NCI-H526 (cell line): Measurements from ENCODE around the gene MARVELD1.
A peak's percentile ranks its signal among the peaks of the same experiment; 100 is the strongest.

Source experiments
- DNase-seq, 2 experiments: peaks; one replicate each; lab custom pipeline; 2025; lab: John Stamatoyannopoulos, UW

MARVELD1 gene

DNA sequence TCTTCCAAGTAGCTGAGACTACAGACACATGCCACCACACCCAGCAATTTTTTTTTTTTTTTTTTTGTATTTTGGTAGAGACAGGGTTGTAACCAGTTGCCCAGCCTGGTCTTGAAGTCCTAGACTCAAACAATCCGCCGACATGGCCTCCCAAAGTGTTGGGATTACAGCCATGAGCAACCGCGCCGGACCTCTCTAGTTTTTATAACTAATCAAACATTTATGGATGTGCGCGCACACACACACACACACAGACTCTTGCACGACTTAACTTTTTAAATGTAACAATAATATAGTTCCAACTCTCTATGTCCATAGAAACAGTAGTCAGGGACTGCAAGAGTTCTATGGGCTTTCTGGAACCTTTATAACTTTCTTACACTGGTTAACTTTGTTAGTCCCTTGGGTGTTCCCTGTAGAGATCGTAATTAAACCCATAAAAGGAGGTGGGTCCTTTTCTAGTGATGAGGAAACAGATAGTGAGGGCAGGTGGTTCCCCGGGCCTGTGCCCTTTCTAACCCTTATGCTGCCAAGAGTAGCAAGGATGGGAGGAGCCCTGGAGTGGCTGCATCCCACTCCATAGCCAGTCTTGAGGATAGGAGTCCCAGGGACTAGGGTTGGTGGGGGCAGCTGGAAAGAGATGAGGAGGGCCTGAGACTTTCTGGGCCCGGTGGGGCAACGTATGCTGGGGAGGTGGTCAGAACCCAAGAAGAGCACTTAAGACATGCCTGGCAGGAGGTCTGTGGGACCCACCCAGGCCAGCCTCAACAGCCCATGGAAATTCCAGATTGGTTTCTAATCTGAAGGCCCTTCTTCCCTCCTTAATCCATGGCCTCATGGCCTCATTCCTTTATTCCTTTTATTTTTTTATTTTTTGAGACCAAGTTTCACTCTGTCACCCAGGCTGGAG is 8.6 kb downstream of the MARVELD1 start:
- DNase-seq: no peak

DNA sequence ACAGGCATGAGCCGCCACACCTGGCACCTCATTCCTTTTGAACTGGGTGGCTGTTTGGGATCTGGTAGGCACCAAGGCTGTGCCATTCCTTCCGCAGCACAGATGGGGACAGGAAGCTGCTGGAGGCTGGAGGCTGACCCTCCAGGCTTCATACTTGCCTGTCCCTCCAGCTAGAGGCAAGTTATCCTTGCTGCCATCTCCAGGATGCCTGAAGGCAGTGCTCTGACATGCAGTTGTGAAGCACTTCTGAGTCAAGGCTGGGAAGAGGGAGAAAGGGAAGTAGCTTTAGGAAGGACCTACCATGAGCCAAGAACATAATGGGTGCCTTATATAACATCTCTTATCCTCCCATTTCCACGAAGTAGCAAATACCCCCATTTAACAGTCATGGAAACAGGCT is 9.5 kb downstream of the MARVELD1 start:
- no peak for DNase-seq

DNA sequence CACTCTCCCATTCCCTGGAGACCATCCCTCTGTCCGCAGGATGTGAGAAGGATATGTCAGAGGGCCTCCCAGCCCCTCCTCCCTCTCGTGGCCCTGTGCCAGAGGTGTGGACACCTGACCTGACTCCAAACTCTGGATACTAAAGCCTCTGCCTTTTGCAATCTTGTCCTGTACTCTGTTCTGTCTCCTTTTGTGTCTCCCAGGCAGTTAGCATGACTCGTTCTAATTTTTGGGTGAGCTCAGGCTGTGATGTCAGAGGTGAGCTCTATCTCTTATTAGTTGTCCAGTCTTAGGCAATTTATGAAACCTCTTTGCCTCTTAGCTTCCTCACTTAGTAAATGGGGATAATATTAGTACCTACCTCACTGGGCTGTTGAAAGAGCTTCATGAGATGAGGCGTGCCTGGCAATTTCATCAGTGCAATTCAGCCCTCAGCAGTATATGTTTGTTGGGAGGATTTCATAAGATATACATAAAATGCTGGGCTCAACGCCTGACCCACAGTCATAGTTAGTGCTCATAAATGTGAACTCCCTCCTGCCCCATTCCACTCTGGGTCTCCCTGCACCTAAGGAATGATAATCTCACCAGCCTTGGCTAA is 10.9 kb downstream of the MARVELD1 start:
- DNase-seq: no peak

DNA sequence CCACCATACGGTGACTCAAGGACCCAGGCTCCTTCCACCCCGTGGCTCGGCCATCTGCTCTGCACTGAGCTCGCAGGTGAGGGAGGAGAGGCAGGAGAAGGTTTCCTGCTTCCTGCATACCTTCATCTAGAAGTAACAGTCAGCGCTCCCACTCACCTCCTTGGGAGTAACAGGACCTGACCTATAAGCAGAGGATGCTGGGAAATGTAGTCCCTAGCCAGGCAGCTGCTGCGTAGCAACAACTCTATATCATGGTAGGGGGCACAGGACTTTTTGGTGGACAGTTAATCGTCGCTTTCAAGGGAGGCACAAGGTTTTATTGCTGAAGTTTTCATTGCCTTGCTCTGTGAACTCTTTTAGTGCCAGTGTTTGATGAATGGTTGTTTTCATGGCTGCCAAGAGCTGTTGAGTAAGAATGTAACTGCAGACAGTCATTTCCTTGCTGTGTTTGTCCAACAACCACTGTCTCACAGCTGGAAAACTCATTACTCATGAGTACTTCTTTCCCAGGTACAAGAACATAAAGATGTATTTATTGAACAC is 13.2 kb downstream of the MARVELD1 start:
- DNase-seq: no peak

DNA sequence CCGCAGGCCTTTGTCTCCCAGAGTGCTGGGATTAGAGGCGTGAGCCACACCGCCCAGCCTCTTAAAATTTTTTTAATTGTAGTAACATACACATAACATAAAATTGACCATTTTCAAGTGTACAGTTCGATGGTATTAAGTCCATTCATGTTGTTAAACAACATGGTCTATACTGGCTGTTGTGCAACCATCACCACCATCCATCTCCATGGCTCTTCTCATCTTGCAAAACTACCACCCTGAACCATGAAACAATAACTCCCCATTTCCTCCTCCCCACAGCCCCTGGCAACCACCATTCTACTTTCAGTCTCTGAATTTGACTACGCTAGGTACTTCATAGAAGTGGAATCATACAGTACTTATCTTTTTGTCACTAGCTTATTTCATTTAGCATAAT is 15.5 kb downstream of the MARVELD1 start:
- DNase-seq: no peak

DNA sequence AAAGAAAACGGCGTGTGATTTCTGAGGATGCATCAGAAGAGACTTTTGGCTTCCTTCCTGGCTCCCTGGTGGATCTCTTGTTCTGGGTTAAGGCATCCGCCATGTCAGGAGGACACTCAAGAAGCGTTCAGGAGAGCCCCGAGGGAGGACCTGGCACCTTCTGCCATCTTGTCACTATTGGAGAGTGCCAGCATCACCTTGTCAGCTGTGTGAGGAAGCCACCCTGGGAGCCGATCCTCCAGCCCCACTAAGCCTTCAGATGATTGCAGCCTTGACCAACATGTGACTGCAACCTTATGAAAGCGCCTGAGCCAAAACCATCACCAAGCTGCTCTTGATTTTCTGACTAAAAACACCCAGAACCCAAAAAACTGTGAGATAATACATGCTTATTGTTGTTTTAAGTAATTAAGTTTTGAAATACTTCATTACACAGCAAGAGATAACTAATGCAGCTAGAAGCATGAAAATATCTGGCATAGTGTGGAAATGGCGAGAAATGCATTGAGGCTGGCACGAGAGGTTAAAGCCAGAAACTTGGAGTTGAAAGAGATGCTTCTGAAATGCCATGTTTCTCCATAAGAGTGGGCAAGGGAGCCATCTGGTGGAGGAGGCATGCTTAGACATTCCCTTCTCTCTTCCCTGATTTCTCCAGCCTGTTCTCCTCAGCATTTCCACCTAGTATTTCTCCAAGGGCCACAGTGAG is 18.0 kb downstream of the MARVELD1 start:
- peak; percentile 30 to 71 for DNase-seq

DNA sequence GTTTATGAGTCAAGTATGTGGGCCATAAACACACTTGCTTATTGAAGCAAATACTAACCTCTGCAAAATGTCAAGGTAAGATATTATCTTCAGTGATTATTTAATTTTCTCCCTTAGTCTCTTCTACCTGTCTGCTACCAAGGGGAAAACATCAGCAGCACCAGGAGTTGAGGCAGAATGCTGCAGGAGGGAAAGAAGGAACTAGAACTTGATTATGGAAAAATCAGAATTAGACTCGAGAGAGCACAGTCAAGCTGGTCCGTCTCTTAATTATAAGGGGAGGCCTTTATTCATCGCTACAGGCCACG is 18.5 kb downstream of the MARVELD1 start:
- DNase-seq: no peak

DNA sequence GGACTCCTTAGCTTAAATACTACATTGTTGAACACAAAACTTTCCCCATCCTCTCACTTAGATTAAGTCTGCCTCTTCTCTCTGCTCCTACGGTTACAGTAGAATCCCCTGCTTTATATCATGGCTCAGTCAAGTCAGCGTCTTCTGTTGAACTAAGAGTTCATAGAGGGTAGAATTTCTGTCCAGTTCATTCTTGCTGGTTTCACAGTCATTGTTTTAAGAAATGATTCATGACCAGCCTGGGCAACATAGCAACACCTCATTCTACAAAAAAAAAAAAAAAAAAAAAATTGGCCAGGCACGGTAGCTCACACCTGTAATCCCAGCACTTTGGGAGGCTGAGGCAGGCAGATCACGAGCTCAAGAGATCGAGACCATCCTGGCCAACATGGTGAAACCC is 19.7 kb downstream of the MARVELD1 start:
- DNase-seq: no peak

DNA sequence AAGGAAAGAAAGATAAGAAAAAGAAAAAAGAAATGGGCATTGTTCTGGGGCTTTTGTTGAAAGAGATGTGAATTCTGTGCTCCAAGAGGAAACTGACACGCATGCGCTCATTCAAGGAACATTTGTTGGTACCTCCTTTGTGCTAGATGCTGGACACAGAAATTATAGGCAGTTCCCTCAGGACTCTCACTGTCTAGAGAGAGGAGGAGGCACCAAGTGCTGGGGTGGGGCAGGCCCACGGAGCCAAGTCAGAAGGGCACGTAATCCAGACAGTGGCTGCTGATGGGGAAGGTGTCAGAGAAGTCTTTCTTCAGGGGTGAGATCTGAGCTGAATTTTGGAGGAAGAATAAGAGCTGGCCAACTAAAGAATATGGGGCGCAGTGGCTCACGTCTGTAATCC is 20.5 kb downstream of the MARVELD1 start:
- DNase-seq: no peak

DNA sequence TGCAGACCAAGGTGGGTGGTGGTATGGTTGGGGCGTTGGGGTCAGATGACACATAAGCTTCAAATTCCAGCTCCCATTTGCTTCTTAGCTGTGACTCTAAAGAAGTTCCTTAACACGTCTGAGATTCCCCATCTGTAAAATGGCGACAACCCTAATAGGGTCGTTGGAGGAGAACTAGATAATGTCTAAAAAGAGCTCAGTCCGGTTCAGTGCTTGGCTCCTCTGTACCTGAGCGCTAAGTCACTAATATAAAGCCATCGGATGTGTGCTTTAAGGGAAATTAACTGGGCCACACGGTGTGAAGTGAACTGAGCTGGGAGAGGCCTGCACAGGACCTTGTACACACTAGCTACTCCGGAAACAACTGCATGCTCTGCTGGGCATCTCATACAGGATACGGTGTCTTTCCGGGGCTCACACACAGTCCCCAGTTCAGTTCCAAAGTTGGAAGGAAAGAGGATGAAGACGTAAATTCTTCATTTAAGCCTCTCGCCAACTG is 22.9 kb downstream of the MARVELD1 start:
- DNase-seq: no peak

DNA sequence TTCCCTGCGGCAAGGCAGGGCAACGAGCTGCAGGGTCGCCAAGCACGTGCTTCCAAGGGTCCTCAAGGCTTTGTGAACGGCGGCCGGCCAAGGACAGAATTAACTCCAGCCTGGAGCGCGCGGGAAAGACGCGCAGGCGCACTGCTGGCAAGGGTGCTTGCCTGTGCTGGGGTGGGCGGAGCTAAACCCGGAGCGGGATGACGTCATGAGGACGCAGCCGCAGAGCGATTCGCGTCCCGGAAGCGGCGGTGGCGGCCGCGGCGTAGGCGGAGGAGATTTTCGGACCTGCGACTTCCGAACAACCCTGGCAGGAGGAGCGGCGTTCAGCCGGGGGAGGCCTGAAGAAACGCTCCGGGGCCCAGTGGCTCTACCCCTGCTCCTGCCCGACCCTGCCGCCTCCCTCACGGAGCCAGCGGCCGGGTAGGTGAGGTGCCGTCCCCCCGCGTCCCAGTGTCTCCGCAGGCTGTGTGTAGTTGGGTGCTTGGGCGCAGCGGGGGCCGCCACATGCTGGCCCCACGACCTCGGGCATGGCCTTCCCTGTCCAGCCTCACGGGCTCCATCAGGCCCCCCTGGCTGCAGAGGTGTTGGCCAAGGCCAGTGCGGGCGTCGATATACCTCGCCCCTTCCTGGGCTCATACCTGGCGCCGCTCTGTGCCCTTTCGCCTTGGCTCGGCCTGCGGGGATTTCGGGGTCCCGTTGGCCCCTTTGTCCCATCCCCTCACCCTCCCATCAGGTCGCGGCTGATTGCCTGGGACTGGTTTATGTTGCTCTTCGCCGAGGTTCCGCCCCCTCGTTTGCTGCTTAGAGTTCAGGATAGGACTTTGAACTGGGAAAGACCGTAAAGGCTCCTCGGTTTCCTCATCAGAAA is 23.6 kb downstream of the MARVELD1 start, which contains the start of gene ZFYVE27:
TSS of gene ZFYVE27 (plus strand) at position 227 of the 868 bp plus-strand sequence. CDS start 1,350 bp downstream, outside the sequence.
- DNase-seq: peak; percentile 65 to 92

DNA sequence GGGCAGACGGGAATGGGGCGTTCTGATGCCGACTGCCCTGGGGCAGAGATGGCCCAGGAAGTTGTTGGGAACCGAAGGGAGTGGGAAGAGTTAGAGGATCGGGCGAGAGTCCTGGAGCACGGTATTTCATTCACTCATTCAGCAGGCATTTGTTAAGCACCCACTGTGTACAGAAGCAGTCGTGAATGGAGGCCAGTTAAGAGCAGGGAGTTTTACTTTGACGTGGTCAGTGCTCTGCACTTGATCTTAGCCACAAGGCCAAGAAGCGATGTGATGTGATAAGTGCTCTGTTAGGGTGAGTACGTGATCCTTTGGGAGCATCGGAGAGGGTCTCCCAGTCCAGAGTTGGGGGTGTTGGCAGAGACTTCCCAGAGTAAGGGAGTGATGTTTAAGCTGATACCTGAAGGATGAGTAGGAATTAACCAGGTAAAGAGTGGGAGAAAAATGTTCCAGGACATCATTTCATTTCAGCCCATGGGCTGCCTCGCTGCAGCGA is 24.3 kb downstream of the MARVELD1 start:
- DNase-seq: no peak

DNA sequence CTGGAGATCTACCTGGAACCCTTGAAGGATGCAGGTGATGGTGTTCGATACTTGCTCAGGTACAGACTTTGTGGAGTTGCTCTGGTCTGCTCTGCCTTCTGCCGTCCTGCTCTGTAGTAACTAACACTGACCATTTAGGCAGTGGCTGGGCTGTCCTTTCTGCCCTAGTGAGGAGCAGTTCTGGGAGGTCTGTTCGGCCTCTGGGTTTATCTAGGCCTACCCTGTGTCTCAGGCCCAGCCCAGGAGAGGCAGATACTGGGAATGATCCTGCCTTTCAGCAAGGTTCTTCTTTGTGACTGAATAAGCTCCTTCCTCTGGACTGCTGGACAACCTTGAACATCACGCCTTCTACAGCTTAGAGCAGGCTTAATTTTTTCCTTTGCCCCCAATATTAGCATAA is 25.1 kb downstream of the MARVELD1 start:
- DNase-seq: no peak

DNA sequence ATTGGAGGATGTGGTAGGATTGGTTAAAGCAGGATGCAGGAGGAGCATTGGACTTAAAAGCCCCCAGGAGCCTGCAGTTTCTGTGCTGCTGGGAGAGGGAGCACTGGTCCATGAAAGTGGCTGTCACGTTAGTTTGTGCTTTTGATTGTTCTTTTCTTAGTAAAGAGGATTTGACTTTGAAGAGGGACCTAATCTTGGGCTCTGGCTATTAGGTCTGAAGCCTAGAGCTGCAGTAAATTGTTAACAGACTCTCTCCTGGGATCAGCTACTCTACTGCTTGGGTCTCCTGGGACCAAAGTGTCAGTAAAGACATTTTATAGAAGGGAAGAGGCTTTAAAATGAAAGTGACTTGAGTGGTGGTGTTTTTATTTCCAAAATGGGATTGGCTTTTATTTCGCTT is 27.1 kb downstream of the MARVELD1 start:
- no peak for DNase-seq

DNA sequence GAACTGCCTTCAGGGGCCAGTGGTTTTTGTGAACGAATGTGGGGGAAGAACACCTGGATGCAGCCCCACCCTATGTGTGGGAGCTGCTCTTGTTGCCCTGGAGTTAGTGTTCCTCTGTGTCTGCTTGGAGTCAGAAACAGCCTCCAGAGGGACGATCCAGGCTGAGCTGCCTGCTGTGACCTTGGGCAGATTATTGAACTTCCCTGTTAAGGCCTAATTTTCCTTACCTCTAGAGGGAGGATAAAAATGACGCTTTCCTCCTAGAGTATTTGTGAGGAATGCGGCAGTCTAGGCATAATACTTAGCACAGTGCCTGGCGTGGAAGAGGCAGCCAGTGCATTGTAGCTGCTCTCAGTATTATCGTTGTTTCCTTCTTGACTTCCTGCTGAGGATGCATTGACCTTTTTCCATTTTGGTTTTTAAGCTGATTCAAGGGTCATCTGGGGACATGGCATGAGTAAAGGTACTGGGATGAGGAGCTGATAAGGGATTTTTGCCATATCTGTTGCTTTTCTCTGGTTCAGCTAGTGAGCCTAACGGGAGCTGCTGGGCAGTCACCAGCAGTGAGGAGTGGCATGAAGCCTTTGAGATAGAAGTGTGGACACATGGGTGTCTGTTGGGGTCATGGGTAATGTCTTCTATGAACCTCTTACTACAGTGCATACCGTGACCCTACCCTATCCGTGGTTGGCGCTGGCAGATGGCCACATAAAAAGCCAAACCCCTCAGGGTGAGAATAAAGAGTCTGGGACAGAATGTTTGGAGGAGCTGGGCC is 29.8 kb downstream of the MARVELD1 start:
- DNase-seq: no peak

DNA sequence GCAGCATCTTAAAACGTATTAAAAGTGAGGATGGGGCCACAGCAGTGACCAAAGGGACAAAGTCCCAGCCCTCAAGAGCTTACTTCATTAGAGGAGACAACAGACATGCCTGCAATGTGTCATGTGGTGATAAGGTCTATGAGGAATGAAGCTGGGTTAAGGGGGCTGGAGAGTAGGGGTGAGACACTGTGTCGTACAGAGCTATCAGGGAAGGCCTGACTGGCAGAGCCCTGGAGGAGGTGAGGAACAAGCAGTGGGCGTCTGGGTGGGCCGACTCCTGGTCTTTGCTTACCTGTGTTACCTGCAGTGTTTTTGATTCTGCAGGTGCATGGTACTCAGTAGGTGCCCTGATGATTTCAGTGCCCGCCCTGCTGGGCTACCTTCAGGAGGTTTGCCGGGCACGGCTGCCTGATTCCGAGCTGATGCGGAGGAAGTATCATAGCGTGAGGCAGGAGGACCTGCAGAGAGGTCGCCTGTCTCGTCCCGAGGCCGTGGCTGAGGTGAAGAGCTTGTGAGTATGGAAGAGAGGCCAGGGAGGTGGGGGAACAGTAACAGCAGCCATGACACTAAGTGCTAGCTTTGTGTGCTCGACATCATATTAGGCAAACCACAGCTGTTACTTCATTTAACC is 31.0 kb downstream of the MARVELD1 start:
- no peak for DNase-seq

DNA sequence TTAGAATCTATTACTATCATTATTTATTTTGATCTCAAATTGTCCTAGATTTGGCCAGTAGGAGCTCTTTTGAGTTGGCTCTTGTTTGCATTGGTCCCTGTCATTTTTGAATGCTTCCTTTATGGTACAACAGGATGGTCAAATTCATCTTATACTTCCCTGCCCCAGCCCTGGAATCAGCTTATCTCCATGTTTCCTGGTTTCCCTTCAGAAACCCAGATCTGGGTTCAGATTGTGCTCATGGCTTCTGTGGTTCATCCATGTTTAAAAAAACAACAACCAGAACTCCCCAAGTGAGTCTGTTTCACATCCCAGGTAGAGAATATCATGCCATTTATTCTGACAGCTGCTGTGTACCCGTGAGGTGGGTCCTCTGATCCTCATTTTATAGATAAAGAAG is 34.0 kb downstream of the MARVELD1 start:
- no peak for DNase-seq

DNA sequence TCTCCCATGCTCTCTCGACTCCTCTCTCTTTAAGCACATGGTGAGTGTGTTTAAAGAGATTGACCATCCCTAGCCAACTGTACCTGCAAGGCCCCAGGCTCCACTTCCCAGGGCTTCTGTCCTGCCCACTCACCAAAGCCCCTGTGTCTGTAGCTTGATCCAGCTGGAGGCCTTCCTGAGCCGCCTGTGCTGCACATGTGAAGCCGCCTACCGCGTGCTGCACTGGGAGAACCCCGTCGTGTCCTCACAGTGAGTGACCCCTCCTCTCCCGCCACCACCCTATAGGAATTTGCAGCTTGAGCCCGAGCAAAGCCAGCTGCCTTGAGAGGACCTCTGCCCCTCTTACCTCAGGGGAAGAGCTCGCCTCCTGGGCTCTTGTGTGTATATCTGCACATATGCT is 34.6 kb downstream of the MARVELD1 start:
- no peak for DNase-seq

DNA sequence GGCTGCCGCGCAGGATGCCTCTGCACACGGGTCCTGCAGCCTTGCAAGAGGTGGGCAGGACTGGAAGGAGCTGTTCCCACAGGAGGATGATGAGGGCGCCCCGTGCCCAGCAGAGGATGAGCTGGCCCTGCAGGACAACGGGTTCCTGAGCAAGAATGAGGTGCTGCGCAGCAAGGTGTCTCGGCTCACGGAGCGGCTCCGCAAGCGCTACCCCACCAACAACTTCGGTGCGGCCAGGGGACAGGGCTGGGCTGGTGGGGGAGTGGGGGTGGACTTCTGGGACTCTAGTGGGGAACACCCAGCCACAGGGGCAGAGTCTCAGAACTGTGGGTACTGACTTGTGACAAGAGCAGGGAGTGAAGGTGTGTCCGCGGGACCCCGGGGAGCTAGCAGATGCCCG is 39.4 kb downstream of the MARVELD1 start:
- DNase-seq: no peak

DNA sequence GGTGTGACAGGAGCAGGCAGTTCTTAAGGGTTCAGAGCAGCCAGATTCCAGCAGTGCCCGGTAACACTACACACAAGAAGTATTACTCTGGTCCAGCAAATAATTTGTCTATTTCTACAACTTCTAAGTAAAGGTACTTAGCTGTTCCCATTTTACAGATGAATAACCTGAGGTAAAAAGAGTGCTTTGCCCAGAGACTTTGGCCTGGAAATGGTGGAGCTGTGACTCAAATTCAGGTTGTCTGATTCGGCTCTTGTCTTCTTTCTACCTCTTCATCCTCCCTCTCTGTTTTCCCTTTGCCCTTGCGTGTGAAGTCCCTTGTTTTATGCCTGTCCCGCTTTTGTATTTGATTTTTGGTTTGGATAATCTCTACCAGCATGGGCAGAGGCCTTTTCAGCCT is 41.2 kb downstream of the MARVELD1 start:
- DNase-seq: no peak
